HL-60/S4 (cell line): ENCODE data around the gene RNF227.
"Not testable (repeated sequence)": the region's sequence is repeated elsewhere in the genome, so short reads cannot be mapped to it uniquely, and the experiment has no call there.

Experiments used
- in situ Hi-C: fragments of 300-500 bp; cut with MboI; formaldehyde crosslinking; loops from 2 replicates; pipeline ENCODE4 v1.14.3; 2022; ENCODE audit warnings: low sequenced_read_pairs

The RNF227 gene

DNA sequence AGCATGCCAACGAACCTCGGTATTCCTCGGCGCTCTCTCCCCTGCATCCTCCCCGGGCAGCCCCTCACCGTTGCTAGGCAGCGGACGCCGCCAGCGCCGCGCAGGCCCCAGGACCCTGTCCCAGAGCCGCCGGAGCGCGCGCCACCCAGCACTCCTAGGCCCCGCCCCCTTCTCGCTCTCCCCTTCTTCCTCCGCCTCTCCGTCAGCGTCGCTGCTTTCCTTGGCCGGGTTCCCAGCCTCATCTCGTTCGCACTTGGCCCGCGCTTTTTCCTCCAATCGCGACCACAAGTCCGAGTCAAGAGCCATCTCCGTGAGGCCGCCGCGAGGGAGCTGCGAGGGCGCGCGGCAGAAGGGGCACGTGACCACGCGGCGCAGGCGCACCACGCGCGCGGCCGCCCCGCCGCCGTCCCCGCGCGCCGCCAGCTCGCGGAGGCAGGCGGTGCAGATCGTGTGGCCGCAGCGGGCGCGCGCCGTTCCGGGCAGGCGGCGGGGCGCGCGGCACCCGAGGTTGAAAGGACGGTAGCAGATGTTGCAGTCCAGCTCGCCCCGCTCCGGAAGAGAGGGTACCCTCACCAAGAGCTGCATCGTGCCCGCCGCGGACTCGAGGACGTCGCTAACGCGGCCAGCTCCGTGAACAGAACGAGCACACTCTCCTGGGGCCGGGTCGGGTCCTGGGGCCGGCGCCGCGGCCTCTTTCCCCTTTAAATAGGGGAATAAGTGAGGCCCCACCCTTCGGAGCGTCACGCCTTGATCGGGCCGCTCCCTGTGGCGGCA, at the start of gene RNF227:
TSS of gene RNF227 (minus strand) at position 679 of the 774 bp plus-strand sequence. CDS start at position 585, 94 bp downstream.
- in situ Hi-C loops: no loop called here

DNA sequence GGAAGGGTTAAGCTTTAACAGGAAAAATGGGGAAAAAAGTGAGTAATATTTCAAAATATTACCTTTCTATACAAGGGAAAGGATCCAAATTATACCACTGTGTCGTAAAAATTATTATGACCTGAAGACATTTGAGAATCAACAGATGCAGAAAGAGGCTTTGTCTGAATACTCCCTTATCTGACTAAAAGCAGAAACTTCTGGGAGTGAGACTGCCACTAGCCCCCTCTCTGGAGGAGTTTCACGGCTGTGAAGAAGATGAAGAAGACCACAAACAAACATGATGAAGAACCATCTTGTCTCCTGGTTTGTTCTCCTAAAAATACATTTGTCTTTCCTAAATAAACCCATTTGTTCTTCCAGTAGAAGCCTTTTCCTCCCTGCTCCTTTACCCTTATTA, 45.3 kb upstream of the RNF227 start:
- in situ Hi-C loops: no loop called here

DNA sequence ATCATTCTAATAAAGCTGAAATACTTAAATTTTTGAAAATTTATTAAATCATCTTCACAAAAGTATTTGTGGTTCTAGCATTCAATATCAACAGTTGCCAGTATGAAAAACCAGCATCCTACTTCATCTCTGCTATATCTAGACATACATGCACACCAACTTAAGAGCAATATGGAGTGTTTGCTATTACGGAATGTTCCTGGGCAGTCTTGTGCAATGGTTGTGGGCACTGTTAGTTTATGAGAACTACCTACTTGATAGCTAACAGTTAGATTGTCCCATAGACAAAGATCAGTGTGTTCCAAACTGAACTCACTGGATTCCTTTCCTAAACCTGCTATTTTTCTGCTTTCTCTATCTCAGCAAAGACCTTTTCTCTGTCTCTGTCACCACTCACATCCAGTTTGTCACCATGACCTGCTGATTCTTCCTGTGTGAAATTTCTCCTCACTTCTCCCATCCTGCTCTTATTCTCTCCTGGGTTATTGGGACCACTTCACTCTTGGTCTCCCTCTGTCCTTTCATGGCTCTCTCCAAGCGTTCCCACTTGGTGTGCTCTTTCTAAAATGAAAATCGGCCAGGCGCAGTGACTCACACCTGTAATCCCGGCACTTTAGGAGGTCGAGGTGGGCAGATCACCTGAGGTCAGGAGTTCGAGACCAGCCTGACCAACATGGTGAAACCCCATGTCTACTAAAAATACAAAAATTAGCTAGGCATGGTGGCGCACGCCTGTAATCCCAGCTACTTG, 43.6 kb upstream of the RNF227 start:
- in situ Hi-C loops: no loop called here

DNA sequence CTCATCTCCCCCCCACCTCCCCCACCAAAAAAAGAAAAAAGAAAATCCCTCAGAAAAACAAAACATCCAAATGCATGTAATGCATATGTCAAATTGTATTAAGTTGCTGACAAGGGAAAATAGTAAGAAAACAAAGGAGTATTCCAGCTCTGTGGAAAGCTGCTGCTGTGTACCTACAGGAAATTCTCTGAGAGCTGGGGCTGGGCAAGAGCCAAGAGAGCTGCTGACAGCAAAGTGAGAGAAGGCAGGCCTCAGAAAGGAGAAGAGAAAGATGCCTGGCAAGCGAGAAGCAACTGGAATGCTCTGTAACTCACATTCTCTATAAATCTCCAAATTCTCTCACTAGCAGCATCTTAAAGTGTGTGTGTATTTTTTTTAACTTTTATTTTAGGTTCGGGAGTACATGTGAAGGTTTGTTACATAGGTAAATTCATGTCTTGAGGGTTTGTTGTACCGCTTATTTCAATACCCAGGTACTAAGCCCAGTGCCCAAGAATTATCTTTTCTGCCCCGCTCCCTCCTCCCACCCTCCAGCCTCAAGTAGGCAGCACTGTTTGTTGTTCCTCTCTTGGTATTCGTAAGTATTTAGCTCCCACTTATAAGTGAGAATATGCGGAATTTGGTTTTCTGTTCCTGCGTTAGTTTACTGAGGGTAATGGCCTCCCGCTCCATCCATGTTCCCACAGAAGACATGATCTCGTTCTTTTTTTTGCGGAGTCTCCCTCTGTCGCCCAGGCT, 40.3 kb upstream of the RNF227 start:
- in situ Hi-C loops: no loop called here

DNA sequence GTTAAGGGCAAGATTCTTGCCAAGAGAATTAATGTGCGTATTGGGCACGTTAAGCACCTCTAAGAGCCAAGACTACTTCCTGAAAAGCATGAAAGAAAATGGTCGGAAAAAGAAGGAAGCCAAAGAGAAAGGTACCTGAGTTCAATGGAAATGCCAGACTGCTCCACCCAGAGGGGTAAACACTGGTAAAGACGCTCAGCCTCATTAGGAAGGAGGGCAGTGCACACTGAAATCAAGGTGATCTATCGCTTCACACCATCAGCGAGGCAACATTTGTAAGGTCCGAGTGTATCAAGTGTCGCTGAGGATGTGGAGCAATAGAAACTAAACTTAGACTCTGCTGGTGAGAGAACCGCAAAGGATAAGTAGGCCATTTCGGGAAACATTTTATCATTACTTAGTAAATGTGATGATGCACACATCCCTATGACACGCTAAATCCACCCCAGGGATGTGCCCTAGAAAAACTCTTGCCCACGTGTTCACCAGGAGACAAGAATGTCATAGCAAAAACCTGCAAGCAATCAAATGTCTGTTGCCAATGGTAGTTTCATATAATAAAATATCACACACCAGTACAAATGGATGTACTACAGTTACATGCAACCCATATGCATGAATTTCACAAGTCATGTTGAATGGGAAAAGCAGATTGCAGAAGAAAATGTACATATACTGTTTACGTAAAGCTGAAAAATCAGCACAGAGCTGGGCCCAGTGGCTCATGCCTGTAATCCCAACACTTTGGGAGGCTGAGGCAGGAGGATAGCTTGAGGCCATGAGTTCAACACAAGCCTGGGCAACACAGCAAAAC, 39.5 kb upstream of the RNF227 start:
- in situ Hi-C loops: no loop called here

DNA sequence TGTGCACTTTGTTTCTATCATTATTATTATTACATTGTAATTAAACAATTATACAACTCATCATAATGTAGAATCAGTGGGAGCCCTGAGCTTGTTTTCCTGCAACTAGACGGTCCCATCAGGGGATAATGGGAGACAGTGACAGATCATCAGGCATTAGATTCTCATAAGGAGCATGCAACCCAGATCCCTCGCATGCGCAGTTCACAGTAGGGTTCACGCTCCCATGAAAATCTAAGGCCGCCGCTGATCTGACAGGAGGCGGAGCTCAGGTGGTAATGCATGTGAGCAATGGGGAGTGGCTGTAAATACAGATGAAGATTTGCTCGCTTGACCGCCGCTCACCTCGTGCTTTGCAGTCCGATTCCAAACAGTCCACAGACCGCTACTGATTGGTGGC, 37.2 kb upstream of the RNF227 start:
- in situ Hi-C loops: not testable (repeated sequence)

DNA sequence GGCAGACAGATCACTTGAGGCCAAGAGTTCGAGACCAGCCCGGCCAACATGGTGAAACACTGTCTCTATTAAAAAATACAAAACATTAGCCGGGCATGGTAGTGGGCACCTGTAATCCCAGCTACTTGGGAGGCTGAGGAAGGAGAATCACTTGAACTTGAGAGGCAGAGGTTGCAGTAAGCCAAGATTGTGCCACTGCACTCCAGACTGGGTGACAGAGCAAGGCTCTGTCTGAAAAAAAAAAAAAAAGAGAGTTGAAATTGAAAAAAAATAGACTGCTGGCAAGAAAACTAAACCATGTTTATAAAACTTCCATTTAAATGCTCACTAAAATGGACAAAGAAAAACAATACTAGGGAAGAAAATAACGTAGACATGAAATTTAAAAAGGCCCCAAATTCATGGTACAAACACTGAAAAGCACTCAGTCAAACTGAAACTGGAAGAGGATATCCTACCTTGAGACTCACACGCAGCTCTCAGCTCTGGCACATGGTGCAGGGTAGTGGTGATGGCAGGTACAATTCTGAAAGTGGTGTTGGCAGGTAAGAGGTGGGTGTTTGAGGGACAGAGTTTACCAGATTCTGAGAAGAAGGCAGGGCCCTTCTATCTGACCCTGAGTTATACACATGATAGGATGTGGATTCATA, 35.2 kb upstream of the RNF227 start:
- in situ Hi-C loops: no loop called here

DNA sequence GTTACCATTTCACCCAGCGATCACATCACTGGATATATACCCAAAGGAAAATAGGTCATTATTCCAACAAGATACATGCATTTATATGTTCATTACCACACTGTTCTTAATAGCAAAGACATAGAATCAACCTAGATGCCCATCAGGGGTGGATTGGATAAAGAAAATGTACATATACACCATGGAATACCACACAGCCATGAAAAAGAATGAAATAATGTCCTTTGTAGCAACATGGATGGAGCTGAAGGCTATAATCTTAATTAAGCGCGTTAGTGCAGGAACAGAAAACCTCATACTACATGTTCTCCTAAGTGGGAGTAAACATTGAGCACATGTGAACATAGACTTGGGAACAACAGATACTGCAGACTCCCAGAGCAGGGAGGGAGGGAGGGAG, 34.5 kb upstream of the RNF227 start:
- in situ Hi-C loops: no loop called here

DNA sequence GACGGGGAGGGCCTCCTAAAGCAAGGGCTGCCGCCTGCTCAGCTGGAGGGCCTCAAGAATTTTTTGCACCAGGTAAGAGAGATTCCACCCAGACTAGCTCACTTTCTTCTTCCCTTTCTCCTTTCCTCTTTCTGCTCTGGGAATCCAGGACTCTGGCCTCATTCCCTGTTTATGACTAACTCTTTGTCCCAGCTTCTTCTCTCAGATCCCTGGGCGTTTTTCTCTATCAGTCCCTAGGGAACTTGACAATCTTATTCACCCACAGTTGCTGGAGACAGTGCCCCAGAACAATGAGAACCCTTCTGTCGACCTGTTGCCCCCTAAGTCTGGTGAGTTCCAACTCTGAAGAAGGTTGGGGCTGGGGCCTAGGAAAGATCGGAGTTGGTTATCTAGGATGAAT, 31.6 kb upstream of the RNF227 start:
- in situ Hi-C loops: no loop called here

DNA sequence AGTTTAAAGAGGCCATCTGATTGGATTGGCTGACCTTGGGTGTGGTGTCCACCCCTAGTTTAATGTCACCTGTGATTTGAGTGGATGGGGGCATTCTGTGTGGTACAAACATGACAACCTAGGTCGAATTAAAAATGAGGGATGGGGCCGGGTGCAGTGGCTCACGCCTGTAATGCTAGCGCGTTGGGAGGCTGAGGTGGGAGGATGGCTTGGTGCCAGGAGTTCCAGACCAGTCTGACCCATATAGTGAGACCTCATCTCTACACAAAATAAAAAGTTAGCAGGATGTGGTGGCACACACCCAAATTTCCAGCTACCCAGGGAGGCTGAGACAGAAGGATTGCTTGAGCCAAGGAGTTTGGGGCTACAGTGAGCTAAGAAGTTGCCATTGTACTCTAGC, 30.4 kb upstream of the RNF227 start:
- in situ Hi-C loops: no loop called here

DNA sequence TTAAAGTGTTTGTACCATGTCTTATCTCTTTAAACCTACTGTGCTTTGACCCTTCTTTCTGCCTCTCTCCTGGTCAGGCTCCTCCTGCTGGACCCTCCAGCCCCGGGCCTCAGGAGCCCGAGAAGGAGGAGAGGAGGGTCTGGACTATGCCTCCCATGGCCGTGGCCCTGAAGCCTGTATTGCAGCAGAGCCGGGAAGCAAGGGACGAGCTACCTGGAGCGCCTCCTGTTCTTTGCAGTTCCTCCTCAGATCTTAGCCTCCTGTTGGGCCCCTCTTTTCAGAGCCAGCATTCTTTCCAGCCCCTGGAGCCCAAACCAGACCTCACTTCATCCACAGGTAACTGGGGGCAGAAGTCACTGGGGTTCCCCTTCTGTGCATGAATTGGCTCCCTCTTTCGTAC, 29.6 kb upstream of the RNF227 start:
- in situ Hi-C loops: no loop called here

DNA sequence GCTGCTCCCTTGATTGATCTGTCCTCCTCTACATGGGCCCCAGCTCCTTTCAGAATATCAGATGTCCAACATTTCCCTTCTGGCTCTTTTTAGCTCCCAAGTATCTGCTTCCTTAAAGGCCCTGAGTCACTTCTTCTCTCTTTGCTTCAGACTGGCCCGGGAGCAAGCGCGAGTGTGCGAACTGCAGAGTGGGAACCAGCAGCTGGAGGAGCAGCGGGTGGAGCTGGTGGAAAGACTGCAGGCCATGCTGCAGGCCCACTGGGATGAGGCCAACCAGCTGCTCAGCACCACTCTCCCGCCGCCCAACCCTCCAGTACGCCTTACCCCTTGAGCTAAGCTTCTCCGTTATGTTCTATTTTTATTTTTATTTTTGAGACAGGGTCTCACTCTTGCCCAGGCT, 28.2 kb upstream of the RNF227 start:
- in situ Hi-C loops: no loop called here

DNA sequence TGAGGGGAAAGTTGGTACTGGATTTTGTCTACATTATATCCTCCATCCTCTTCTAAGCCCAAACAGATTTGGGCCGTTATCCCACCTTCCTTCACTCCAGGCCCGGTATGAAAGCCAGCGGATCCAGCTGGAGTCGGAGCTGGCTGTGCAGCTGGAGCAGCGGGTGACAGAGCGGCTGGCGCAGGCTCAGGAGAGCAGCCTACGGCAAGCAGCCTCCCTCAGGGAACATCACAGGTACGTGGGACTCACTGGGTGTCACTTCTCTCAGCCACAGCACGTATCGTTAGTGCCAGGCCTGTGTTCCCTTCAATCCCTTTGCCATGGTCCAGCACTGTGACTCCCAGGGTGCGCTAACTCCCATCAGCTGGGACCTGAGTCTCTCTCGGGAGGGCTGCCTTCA, 27.2 kb upstream of the RNF227 start:
- in situ Hi-C loops: no loop called here

DNA sequence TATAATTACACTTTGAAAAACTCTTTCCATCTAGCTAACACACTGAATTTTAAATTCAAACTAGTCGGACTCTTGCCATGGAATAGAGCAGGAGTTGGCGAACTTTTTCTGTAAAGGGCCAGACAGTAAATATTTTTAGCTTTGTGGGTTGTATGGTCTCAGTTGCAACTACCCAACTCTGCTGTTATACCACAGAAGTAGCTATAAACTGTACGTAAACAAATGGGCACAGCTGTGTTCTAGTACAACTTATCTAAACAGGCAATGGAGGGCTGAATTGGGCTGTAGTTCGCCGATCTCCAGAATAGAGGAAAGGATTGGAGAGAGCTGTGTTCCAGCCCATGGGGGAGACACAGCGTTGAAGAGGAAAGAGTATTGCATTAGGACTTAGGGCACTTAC, 24.7 kb upstream of the RNF227 start:
- in situ Hi-C loops: no loop called here

DNA sequence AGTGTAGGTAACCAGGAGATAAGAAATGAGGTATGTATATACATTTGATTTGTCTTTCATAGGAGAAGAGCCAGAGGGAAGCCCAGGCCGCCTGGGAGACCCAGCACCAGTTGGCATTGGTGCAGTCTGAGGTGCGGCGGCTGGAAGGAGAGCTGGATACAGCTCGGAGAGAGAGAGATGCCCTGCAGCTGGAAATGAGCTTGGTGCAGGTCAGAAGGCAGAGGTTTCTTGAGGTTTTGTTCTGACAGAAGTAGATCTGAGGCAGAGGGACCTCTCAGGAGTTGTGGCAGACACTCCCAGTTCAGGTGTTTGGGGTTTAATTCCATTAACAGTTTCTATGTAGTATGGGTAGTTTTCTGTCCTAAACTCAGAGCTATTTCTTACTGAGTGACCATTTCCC, 23.9 kb upstream of the RNF227 start:
- in situ Hi-C loops: no loop called here

DNA sequence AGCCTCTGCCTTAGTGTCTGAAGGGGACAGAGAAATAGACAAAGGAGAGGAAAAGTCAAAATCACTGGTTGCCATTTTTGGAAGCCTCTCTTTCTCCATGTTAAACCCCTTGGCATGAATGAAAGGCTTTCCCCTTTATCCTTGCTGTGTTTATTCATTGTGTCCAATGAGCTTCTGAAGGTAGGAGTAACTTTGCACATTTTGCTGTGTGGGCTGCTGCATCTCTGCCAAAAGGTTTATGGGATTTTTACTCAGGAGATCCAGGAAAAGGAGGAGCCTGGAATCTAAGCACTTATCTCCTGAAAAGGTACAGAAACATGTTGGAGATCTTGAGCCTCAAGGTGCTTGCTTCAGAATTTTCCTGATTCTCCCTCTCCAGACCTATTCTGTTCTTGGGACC, 19.8 kb upstream of the RNF227 start:
- in situ Hi-C loops: no loop called here

DNA sequence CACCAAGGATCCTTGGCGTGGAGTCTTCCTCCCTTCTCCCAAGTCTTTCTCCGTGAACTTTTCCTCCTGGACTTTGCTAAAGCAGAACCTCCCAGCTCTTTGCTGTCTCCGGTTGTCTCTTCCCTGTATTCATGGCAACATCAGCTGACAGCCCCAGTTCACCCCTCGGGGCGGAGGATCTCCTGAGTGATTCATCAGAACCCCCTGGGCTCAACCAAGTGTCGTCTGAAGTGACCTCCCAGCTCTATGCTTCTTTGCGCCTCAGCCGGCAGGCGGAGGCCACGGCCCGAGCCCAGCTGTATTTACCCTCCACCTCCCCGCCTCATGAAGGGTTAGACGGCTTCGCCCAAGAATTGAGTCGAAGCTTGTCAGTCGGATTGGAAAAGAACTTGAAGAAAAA, 16.9 kb upstream of the RNF227 start:
- in situ Hi-C loops: no loop called here

DNA sequence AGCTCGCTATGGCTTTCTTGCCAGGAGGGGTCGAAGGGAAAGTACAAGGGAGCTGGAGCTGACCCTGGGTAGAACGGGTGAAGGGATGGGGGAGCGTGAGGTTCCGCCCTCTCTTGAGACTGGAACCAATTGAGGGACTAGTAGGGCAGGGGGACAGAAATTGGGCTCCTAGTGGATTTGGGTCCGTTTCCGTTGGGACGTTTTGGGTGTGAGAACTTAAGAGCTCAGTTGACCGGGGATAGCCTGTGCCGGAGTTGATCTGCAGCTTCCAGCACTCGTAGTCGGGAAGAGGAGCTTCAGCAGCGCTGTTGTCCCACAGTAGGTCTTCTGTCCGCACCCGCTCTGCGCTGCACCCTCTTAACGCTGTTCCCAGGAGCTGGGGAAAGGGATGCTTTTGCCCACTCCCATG, 16.4 kb upstream of the RNF227 start:
- in situ Hi-C loops: no loop called here

DNA sequence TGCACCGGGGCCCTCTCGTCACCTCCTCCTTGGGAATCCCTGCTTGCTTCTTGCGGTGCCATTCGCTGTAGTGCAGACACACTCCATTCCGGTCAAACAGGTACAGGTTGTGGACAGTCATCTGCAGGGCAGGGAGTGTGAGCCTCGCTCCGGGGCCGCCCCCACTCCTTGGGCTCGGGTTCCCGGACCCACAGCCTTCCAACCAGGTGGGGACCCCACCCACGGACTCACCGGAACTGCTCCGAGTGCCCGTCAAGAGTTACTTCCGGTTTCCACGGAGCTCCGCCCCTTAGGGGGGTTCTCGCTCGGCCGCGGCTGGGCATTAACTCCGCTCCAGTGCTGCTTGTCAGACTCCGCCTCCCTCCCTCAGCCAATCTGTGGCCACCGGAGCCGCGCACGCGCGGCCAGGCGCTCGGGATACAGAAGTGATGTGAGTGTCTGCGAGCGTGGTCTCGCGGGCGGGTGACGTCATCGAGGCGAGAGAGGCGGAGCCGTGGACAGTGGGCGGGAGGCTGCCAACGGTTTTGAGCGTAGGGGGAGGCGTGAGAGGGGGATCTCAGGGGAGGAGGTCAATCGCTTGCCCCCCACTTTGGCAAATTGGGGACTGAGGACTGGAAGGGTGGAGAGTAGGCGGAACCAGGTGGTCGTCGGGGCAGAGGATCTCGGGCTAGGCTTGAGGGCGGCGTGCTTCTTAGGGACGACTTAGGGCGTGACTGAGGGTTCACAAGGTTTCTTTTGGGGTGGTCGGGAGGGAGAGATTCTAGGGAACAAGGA, 15.8 kb upstream of the RNF227 start, which contains the start of the genes CNTROB and TRAPPC1:
TSS of gene CNTROB (plus strand) at position 498 of the 774 bp plus-strand sequence. CDS start 874 bp downstream, outside the sequence.
TSS of gene TRAPPC1 (minus strand) at position 238 of the 774 bp plus-strand sequence. CDS start at position 121, 117 bp downstream.
- in situ Hi-C loops: no loop called here
